ENCODE results near the gene KSR1. TPM values are rescaled to one million over a fixed set of nuclear protein-coding genes. Genes with fewer than 3 reads are reported as not detected.

KSR1 gene
- total and polyA plus RNA-seq, 10 of the 15 experiments (the other 5 are each of a cell fraction or from before 2014, with no cell fraction given): 0.97 to 66.6 (median 22.9) TPM

- DNase-seq (ENCODE audit: low read depth, low spot score) (no peak), ATAC-seq (no peak), FAIRE-seq (no peak)
- Histone ChIP-seq H3K27me3 (replicated peaks in 1 of 2; ENCODE audit: control insufficient read depth in 2 of 2, insufficient read depth in 2 of 2, low read length in 1 of 2) (no peaks in the 10 kb centered on the region), H3K79me2 (ENCODE audit: control insufficient read depth, insufficient read depth, low read length) (peaks cover 33% of the 10 kb centered on the region), H3K4me1 (ENCODE audit: control insufficient read depth, insufficient read depth, low read length) (peaks cover 6% of the 10 kb centered on the region), H4K20me1 (ENCODE audit: control insufficient read depth, insufficient read depth) (no peaks in the 10 kb centered on the region), H3K9ac (ENCODE audit: control insufficient read depth, insufficient read depth, low read length) (no peak overlapping the region), H3K27ac (ENCODE audit: control insufficient read depth, insufficient read depth) (no peak overlapping the region), H3K4me2 (ENCODE audit: control insufficient read depth, insufficient read depth) (no peak overlapping the region), H3K9me3 (replicated peaks; ENCODE audit: control insufficient read depth, insufficient read depth, low read length) (peaks cover 11% of the 10 kb centered on the region; the same call in 2 of the 3 replicates), H2AFZ (ENCODE audit: control insufficient read depth, low read depth, low read length) (no peak overlapping the region), H3K36me3 (ENCODE audit: control insufficient read depth in 2 of 2, insufficient read depth in 2 of 2, low read length in 1 of 2) (peaks cover 6 to 21% of the 10 kb centered on the region in 2 experiments), H3K4me3 (no peak overlapping the region)
- SMC1A ChIA-PET (ENCODE audit: uncharacterized antibody, unreplicated experiment): interaction anchor here (1.4 to 1.9 kb wide), 2 partner anchors 54 to 115 kb away, joined by 3 to 5 read pairs; no protein-coding TSS in a partner anchor
- POLR2A ChIA-PET: no interaction called here
- TF ChIP-seq, protein P1, sequence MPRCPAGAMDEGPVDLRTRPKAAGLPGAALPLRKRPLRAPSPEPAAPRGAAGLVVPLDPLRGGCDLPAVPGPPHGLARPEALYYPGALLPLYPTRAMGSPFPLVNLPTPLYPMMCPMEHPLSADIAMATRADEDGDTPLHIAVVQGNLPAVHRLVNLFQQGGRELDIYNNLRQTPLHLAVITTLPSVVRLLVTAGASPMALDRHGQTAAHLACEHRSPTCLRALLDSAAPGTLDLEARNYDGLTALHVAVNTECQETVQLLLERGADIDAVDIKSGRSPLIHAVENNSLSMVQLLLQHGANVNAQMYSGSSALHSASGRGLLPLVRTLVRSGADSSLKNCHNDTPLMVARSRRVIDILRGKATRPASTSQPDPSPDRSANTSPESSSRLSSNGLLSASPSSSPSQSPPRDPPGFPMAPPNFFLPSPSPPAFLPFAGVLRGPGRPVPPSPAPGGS (IDR thresholded peaks at IDR 0.05; ENCODE audit: borderline replicate concordance, insufficient read depth, low read depth, low read length, poor library complexity, severe bottlenecking): no peak
- RAD21 ChIA-PET (ENCODE audit: unreplicated experiment): interaction anchor here (2.0 kb wide), 1 partner anchor 20 kb away, joined by 7 read pairs; no protein-coding TSS in a partner anchor
- CTCF ChIA-PET: interaction anchor here (1.5 to 1.8 kb wide), 2 partner anchors 9 to 29 kb away, joined by 3 to 6 read pairs; no protein-coding TSS in a partner anchor
- intact Hi-C loops (cut with micrococcal nuclease; ENCODE audit: unreplicated experiment) (no loop called here), in situ Hi-C loops (cut with MboI) (loop anchor here (25.0 kb wide), 2 partner anchors 1076 to 1401 kb away; partner anchors contain the start of genes FLOT2, PIGS and UNC119)
- BruUV-seq (replicated peaks): no TSS peak
- 88% methylated on average over 5 of the region's 5 CpGs for WGBS (ENCODE audit: insufficient coverage, insufficient replicate concordance, low lambda C conversion rate, missing lambda C conversion rate)
Measured at GRCh38 chr17:27486741-27487140, 30.5 kb downstream of the KSR1 start.

DNA sequence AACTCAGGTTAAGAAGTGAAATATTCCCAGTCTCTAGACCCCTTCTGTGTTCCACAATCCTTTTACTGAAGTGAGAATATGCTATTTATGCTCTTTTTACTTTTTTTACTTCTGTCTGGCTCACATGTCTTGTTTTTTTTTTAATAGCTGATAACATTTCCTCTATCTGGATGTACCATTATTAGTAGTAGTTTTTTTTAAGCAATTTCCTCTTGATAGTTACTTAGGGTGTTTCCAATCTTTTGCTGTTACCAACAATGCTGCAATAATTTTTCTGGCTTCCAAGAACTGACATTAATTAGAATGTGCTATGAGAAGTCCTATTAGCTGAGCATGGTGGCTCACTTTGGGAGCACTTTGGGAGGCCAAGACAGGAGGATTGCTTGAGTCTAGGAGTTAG, 32.0 kb downstream of the KSR1 start:
- H3K4me2 ChIP-seq (ENCODE audit: control insufficient read depth, insufficient read depth): no peak overlapping the region
- H3K4me1 ChIP-seq (ENCODE audit: control insufficient read depth, insufficient read depth, low read length): peaks cover 12% of the 10 kb centered on the region
- ATAC-seq (no peak), FAIRE-seq (no peak), DNase-seq (ENCODE audit: low read depth, low spot score) (no peak)
- CTCF ChIA-PET: interaction anchor here (0.7 to 1.9 kb wide), 5 partner anchors 10 to 112 kb away, joined by 3 to 7 read pairs (median 6); no protein-coding TSS in a partner anchor
- in situ Hi-C loops (cut with MboI) (loop anchor here (25.0 kb wide), 2 partner anchors 1074 to 1399 kb away; partner anchors contain the start of genes FLOT2, PIGS and UNC119), intact Hi-C loops (cut with micrococcal nuclease; ENCODE audit: unreplicated experiment) (no loop called here)
- peaks cover 6 to 21% of the 10 kb centered on the region in 2 experiments for H3K36me3 ChIP-seq (ENCODE audit: control insufficient read depth in 2 of 2, insufficient read depth in 2 of 2, low read length in 1 of 2)
- no peak overlapping the region for H2AFZ ChIP-seq (ENCODE audit: control insufficient read depth, low read depth, low read length)
- no peak overlapping the region for H3K4me3 ChIP-seq
- peaks cover 11% of the 10 kb centered on the region; the same call in 2 of the 3 replicates for H3K9me3 ChIP-seq (replicated peaks; ENCODE audit: control insufficient read depth, insufficient read depth, low read length)
- BruUV-seq (replicated peaks): no TSS peak
- H3K79me2 ChIP-seq (ENCODE audit: control insufficient read depth, insufficient read depth, low read length): peaks cover 40% of the 10 kb centered on the region
- no peak overlapping the region for H3K9ac ChIP-seq (ENCODE audit: control insufficient read depth, insufficient read depth, low read length)
- no peaks in the 10 kb centered on the region for H4K20me1 ChIP-seq (ENCODE audit: control insufficient read depth, insufficient read depth)
- no peaks in the 10 kb centered on the region for H3K27me3 ChIP-seq (replicated peaks in 1 of 2; ENCODE audit: control insufficient read depth in 2 of 2, insufficient read depth in 2 of 2, low read length in 1 of 2)
- SMC1A ChIA-PET (ENCODE audit: uncharacterized antibody, unreplicated experiment): interaction anchor here (0.8 to 1.5 kb wide), 4 partner anchors 18 to 31 kb away, joined by 3 to 5 read pairs (median 4); no protein-coding TSS in a partner anchor
- RAD21 ChIA-PET (ENCODE audit: unreplicated experiment): interaction anchor here (1.1 to 2.0 kb wide), 4 partner anchors 11 to 29 kb away, joined by 3 to 7 read pairs (median 4); no protein-coding TSS in a partner anchor
- POLR2A ChIA-PET: interaction anchor here (0.8 to 1.6 kb wide), 3 partner anchors 8 to 32 kb away, joined by 3 to 5 read pairs (median 3); partner anchors contain the start of gene KSR1
- H3K27ac ChIP-seq (ENCODE audit: control insufficient read depth, insufficient read depth): no peak overlapping the region
- TF ChIP-seq TCF7 (IDR thresholded peaks at IDR 0.05; ENCODE audit: borderline replicate concordance): no peak
- no peak for TF ChIP-seq ZNF24 (IDR thresholded peaks at IDR 0.05)
- TF ChIP-seq MEF2A (IDR thresholded peaks at IDR 0.05; ENCODE audit: insufficient read depth, low read depth, low read length): no peak
- TF ChIP-seq NBN (IDR thresholded peaks at IDR 0.05): no peak
- no peak for TF ChIP-seq EZH2 (IDR thresholded peaks at IDR 0.05; ENCODE audit: borderline replicate concordance, control insufficient read depth, low read depth, low read length)
- no peak for TF ChIP-seq BCLAF1 (IDR thresholded peaks at IDR 0.05)
- no peak for TF ChIP-seq SRF (IDR thresholded peaks at IDR 0.05; ENCODE audit: low read depth in 2 of 2, low read length in 2 of 2)
- TF ChIP-seq JUNB (IDR thresholded peaks at IDR 0.05): no peak
- no peak for TF ChIP-seq YY1 (IDR thresholded peaks at IDR 0.05; ENCODE audit: low read depth, low read length)
- no peak for TF ChIP-seq TCF12 (IDR thresholded peaks at IDR 0.05; ENCODE audit: low read depth, low read length)

Data from GM12878 (cell line).